GM12878 (cell line): ENCODE results near the gene ALG10. TPM values are rescaled to one million over a fixed set of nuclear protein-coding genes. Genes with fewer than 3 reads are reported as not detected.
"Not testable (repeated sequence)": the region's sequence is repeated elsewhere in the genome, so short reads cannot be mapped to it uniquely, and the experiment has no call there.

Source experiments
- ATAC-seq: fragments of 200-7000 bp; cut with Tn5 transposase; 3 replicates; pipeline ENCODE4 v1.9.1; 2020; ENCODE audit warnings: mild to moderate bottlenecking, moderate library complexity
- BruUV-seq: library from RNA; stranded (reverse); fragments of 400-500 nt; replicated peaks from 2 replicates; lab custom pipeline; 2021; lab: Mats Ljungman, UMichigan
- CTCF ChIA-PET: fragments of 300-600 bp; sonication (Branson Sonifier 250); formaldehyde crosslinking; extraction: SDS; loops from one replicate; lab custom pipeline; 2021; ENCODE audit warnings: inconsistent platforms; lab: Yijun Ruan, JAX
- POLR2A ChIA-PET: fragments of 350-600 bp; formaldehyde crosslinking; extraction: SDS; loops from one replicate; lab custom pipeline; 2021; ENCODE audit warnings: inconsistent platforms; lab: Charles Lee
- RAD21 ChIA-PET: fragments of 300-600 bp; sonication (Branson Sonifier 250); formaldehyde crosslinking; loops from one replicate; lab custom pipeline; 2023; ENCODE audit warnings: antibody characterized with exemption; ENCODE audit not compliant: unreplicated experiment; lab: Charles Lee
- SMC1A ChIA-PET: fragments of 300-600 bp; sonication (Branson Sonifier 250); formaldehyde crosslinking; loops from one replicate; lab custom pipeline; 2023; ENCODE audit not compliant: unreplicated experiment, uncharacterized antibody; lab: Charles Lee
- DNase-seq: peaks from one replicate; pipeline ENCODE4 v3.0.0-alpha.2; 2011; ENCODE audit warnings: low read depth, low spot score
- FAIRE-seq: peaks from 3 replicates; lab custom pipeline; 2011; peaks lifted over from hg19 to GRCh38; lab: Jason Lieb, UNC
- H2AFZ ChIP-seq: 2 replicates; pipeline ENCODE4 v1.6.0; 2011; ENCODE audit warnings: low read depth, low read length, control low read depth; ENCODE audit not compliant: control insufficient read depth
- H3K27ac ChIP-seq: 2 replicates; pipeline ENCODE4 v1.5.1; 2011; ENCODE audit warnings: control low read depth; ENCODE audit not compliant: control insufficient read depth, insufficient read depth
- H3K27me3 ChIP-seq, 2 experiments: replicated peaks in 1 of 2; 2 replicates each; pipeline versions ENCODE4 v1.6.0 to v1.6.1; 2011; ENCODE audit warnings: low read length in 1 of 2; ENCODE audit not compliant: control insufficient read depth in 2 of 2, insufficient read depth in 2 of 2
- H3K36me3 ChIP-seq, 2 experiments: 2 replicates each; pipeline ENCODE4 v1.5.1; 2011; ENCODE audit warnings: low read length in 1 of 2; ENCODE audit not compliant: control insufficient read depth in 2 of 2, insufficient read depth in 2 of 2
- H3K4me1 ChIP-seq: 2 replicates; pipeline ENCODE4 v1.6.1; 2011; ENCODE audit warnings: mild to moderate bottlenecking, low read length, moderate library complexity, mixed read lengths; ENCODE audit not compliant: control insufficient read depth, insufficient read depth
- H3K4me2 ChIP-seq: 2 replicates; pipeline ENCODE4 v1.6.0; 2011; ENCODE audit warnings: control low read depth; ENCODE audit not compliant: control insufficient read depth, insufficient read depth
- H3K4me3 ChIP-seq: fragments of 200-600 bp; sonication (generic); 2 replicates; pipeline ENCODE4 v1.5.1; 2016
- H3K79me2 ChIP-seq: 2 replicates; pipeline ENCODE4 v1.6.0; 2011; ENCODE audit warnings: low read length; ENCODE audit not compliant: control insufficient read depth, insufficient read depth
- H3K9ac ChIP-seq: 2 replicates; pipeline ENCODE4 v1.8.0; 2011; ENCODE audit warnings: low read length, control low read depth, mixed read lengths; ENCODE audit not compliant: control insufficient read depth, insufficient read depth
- H3K9me3 ChIP-seq: replicated peaks from 3 replicates; pipeline ENCODE4 v1.5.1; 2011; ENCODE audit warnings: mild to moderate bottlenecking, low read length; ENCODE audit not compliant: control insufficient read depth, insufficient read depth
- H4K20me1 ChIP-seq: 2 replicates; pipeline ENCODE4 v1.6.0; 2011; ENCODE audit not compliant: control insufficient read depth, insufficient read depth
- CTCF ChIP-seq, 3 experiments: IDR thresholded peaks in 2 of 3; conservative IDR thresholded peaks in 1 of 3; 2 replicates each; pipeline ENCODE4 v1.5.1; 2011; ENCODE audit warnings: low read depth in 3 of 3, low read length in 3 of 3, mild to moderate bottlenecking in 3 of 3, control low read depth in 2 of 3, moderate library complexity in 2 of 3, inconsistent platforms in 1 of 3, mixed read lengths in 1 of 3; ENCODE audit not compliant: control insufficient read depth in 2 of 3, insufficient read depth in 1 of 3; ENCODE audit errors: extremely low read depth in 1 of 3
- FOXM1 ChIP-seq: IDR thresholded peaks from 2 replicates; pipeline ENCODE4 v1.6.1; 2012; ENCODE audit warnings: low read depth, mild to moderate bottlenecking, inconsistent platforms, low read length, moderate library complexity
- IRF3 ChIP-seq: fragments of 450-650 bp; IDR thresholded peaks from 2 replicates; pipeline ENCODE4 v1.6.1; 2014; ENCODE audit warnings: mild to moderate bottlenecking
- REST ChIP-seq: IDR thresholded peaks from 2 replicates; pipeline ENCODE4 v1.6.1; 2012; ENCODE audit warnings: mild to moderate bottlenecking, low read depth, low read length
- SUZ12 ChIP-seq: fragments of 200-600 bp; sonication (generic); IDR thresholded peaks from one replicate; pipeline ENCODE4 v1.6.1; 2018; ENCODE audit warnings: antibody characterized with exemption, mild to moderate bottlenecking; ENCODE audit not compliant: unreplicated experiment
- WGBS: methylation state at CpG from one replicate; pipeline ENCODE4 v1.1.6; 2016; ENCODE audit warnings: low lambda C conversion rate; ENCODE audit not compliant: insufficient replicate concordance, insufficient coverage; ENCODE audit errors: missing lambda C conversion rate; 5-methylcytosine and 5-hydroxymethylcytosine counted together
- in situ Hi-C: fragments of 300-500 bp; cut with MboI; formaldehyde crosslinking; loops from 9 replicates; pipeline ENCODE4 v1.14.3; 2018; ENCODE audit warnings: mixed read lengths
- intact Hi-C: fragments of 100-400 bp; cut with micrococcal nuclease; formaldehyde crosslinking; loops from one replicate; pipeline ENCODE4 v1.14.2; 2022; ENCODE audit not compliant: unreplicated experiment
- polyA plus RNA-seq, 11 experiments: library from polyadenylated mRNA; depleted of rRNA in 4 of 11; unstranded in 6 of 11; stranded (reverse) in 5 of 11; fragments of >200 nt; fragmentation: Nextera tagmentation in 4 of 11; fragmentation: Illumina TruSeq in 1 of 11; extraction: Ambion mirVana in 4 of 11; extraction: Trizol in 1 of 11; gene quantifications; 1 replicate in 1 of 11; 2 replicates in 10 of 11; pipeline versions ENCODE4 v1.2.1 to v1.2.3, GENCODE V29; 2011 to 2016; ENCODE audit warnings: inconsistent platforms in 2 of 11, missing spikeins in 2 of 11, low read depth in 1 of 11
- total RNA-seq, 4 experiments: library from RNA; depleted of rRNA in 3 of 4; stranded (reverse); fragments of >200 nt in 3 of 4; fragmentation: Illumina TruSeq in 1 of 4; extraction: Trizol in 1 of 4; gene quantifications; 2 replicates each; pipeline versions ENCODE4 v1.2.1 to v1.2.3, GENCODE V29; 2013 to 2021

ALG10 gene
- total and polyA plus RNA-seq, 10 of the 15 experiments (the other 5 are each of a cell fraction or from before 2014, with no cell fraction given): 3.1 to 25.4 (median 7.3) TPM

DNA sequence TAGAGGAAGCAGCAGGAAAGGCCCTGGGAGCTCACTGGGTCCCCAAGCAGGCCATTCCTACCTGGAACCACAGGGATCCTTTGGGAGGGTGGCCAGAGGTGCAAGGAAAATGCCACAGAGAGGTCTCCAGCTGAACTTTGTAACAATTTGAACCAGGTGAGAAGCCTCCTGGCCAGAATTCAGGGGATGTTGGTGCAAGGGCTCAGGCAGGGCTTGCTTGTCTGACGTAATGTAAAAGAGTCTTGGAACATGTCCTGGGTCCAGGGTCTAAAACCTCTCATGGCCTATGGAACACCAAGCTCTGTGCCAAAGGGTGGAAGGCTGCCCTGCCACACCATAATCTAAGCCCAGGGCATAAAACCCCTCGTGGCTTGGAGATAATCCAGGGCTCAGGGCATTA is 25.6 kb downstream of the ALG10 start:
- H3K4me1 ChIP-seq, H3K27me3 ChIP-seq, H3K9me3 ChIP-seq, SMC1A ChIA-PET, in situ Hi-C loops, H3K79me2 ChIP-seq, H3K36me3 ChIP-seq, BruUV-seq, ATAC-seq, CTCF ChIA-PET, DNase-seq, H3K4me3 ChIP-seq, H4K20me1 ChIP-seq, H3K9ac ChIP-seq, FAIRE-seq, H2AFZ ChIP-seq, H3K27ac ChIP-seq, intact Hi-C loops, H3K4me2 ChIP-seq, RAD21 ChIA-PET, POLR2A ChIA-PET: not testable (repeated sequence)
- 47% methylated on average over 2 of the region's 2 CpGs for WGBS

GRCh38 chr12:34048714-34049113 is 26.4 kb downstream of the ALG10 start:
- ChIA-PET SMC1A (no interaction called here), CTCF (no interaction called here), RAD21 (no interaction called here), POLR2A (no interaction called here)
- Histone ChIP-seq H3K9ac (no peak overlapping the region), H3K36me3 (no peaks in the 10 kb centered on the region), H4K20me1 (no peaks in the 10 kb centered on the region), H2AFZ (no peak overlapping the region), H3K9me3 (no peaks in the 10 kb centered on the region; the same call in 2 of the 3 replicates), H3K4me2 (no peak overlapping the region), H3K79me2 (no peaks in the 10 kb centered on the region), H3K4me1 (no peaks in the 10 kb centered on the region), H3K27me3 (no peaks in the 10 kb centered on the region), H3K27ac (no peak overlapping the region), H3K4me3 (no peak overlapping the region)
- in situ Hi-C loops: no loop called here
- ATAC-seq (no peak), FAIRE-seq (no peak), DNase-seq (no peak)
- intact Hi-C loops: no loop called here
- BruUV-seq: no TSS peak
- WGBS: 91% methylated on average over 2 of the region's 2 CpGs
- TF ChIP-seq SUZ12 (no peak), FOXM1 (no peak), CTCF (IDR thresholded peaks at IDR 0.05 in 2 of 3, conservative IDR thresholded peaks at IDR 0.05 in 1 of 3; ENCODE audit: control insufficient read depth in 2 of 3, extremely low read depth in 1 of 3, insufficient read depth in 1 of 3, low read depth in 3 of 3, low read length in 3 of 3) (no peak), REST (no peak), IRF3 (no peak)
